ENCODE data around the gene GJB3.

Gene GJB3

DNA sequence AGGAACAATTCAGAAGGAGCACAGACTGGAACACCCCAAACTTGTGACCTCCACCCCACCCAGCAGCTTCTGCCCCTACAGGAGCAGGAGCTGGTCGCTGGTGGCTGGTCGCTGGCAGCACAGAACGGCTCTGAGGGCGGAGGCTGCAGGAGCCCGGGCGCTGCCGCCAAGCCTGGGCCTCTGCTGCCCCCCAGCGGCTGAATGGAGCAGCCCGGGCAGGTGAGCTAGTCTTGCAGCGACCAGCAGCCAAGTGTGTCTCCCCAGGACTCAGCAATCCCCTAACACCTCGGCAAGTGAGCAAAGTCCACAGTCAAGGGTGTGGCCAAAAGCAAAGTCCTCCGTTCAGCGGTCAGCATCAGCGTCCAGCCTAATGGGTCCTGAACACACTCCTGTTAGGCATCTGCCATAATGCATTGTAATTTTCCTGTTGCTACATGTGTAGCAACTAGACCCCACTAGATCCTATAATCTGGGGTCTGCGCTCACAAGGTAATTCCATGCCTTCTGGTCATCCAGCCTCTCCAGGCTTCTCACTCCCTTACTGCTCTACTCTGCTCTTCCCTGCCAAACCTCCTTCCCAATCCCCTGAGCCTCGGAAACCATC is 38.2 kb upstream of the GJB3 start:
- DNase-seq: peak; percentile 61 to 75
- no peak overlapping the region for H3K4me3 ChIP-seq
- TF ChIP-seq, protein P1, sequence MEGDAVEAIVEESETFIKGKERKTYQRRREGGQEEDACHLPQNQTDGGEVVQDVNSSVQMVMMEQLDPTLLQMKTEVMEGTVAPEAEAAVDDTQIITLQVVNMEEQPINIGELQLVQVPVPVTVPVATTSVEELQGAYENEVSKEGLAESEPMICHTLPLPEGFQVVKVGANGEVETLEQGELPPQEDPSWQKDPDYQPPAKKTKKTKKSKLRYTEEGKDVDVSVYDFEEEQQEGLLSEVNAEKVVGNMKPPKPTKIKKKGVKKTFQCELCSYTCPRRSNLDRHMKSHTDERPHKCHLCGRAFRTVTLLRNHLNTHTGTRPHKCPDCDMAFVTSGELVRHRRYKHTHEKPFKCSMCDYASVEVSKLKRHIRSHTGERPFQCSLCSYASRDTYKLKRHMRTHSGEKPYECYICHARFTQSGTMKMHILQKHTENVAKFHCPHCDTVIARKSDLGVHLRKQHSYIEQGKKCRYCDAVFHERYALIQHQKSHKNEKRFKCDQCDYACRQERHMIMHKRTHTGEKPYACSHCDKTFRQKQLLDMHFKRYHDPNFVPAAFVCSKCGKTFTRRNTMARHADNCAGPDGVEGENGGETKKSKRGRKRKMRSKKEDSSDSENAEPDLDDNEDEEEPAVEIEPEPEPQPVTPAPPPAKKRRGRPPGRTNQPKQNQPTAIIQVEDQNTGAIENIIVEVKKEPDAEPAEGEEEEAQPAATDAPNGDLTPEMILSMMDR (IDR thresholded peaks at IDR 0.05): peak; percentile 78 to 95
- H3K36me3 ChIP-seq: no peaks in the 10 kb centered on the region
- H3K9me3 ChIP-seq: no peaks in the 10 kb centered on the region
- peaks cover 0 to 6% (median 0%) of the 10 kb centered on the region in 4 donors for H3K4me1 ChIP-seq
- peaks cover 0 to 28% of the 10 kb centered on the region in 2 donors for H3K27me3 ChIP-seq
- intact Hi-C loops (cut with DNase I; ENCODE audit: low total_unique reads): loop anchor here (5.0 kb wide), 1 partner anchor 1110 kb away; no protein-coding TSS in a partner anchor
- no peak overlapping the region for H3K27ac ChIP-seq

DNA sequence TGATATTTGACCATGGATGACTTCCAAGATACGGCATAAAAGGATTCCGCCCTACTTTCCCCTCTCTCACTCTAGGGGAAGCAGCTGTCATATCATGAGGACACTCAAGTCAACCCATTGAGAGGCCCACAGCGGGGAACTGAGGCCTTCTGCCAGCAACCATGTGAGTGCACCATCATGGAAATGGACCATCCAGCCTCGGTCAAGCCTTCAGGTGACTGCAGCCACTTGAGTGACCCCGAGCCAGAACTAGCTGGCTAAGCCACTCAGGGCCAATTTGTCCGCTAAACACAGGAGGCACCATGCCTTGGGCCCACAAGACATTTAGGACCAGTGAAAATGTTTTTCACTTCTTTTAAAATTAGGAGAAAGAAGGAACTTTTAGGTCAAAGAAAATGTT is 37.2 kb upstream of the GJB3 start:
- intact Hi-C loops (cut with DNase I; ENCODE audit: low total_unique reads): loop anchor here (5.0 kb wide), 1 partner anchor 1111 kb away; no protein-coding TSS in a partner anchor
- TF ChIP-seq, protein P1 (IDR thresholded peaks at IDR 0.05): no peak
- Histone ChIP-seq H3K27ac (no peak overlapping the region), H3K36me3 (no peaks in the 10 kb centered on the region), H3K4me3 (no peak overlapping the region), H3K9me3 (no peaks in the 10 kb centered on the region), H3K27me3 (peaks cover 0 to 30% of the 10 kb centered on the region in 2 donors), H3K4me1 (peaks cover 0 to 6% (median 0%) of the 10 kb centered on the region in 4 donors)
- DNase-seq: peak in 1 of 2 donors; percentile 17

DNA sequence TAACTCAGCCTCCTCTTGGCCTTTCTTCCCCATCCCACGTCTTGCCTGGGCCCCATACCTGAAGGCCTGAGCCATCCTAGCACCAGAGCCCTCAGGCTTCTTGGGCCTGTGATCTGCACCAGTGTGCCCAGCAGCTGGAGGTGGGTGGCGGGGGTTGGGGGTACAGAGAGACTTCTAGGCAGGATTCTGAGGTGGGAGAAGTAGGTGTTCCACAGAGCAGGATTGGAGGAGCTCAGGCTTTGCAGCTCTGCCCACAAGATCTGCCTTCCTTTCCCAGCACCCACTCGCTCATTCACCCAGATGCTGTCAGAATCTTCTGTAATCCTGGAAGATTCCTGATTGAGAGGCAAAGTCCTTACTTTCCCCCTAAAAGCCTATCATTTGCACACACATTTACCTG is 36.2 kb upstream of the GJB3 start:
- Histone ChIP-seq H3K36me3 (no peaks in the 10 kb centered on the region), H3K27me3 (peaks cover 0 to 32% of the 10 kb centered on the region in 2 donors), H3K27ac (no peak overlapping the region), H3K4me1 (peaks cover 0 to 6% (median 0%) of the 10 kb centered on the region in 4 donors), H3K9me3 (no peaks in the 10 kb centered on the region), H3K4me3 (no peak overlapping the region)
- TF ChIP-seq, protein P1 (IDR thresholded peaks at IDR 0.05): no peak
- DNase-seq: peak in 1 of 2 donors; percentile 7
- intact Hi-C loops (cut with DNase I; ENCODE audit: low total_unique reads): loop anchor here (5.0 kb wide), 1 partner anchor 1113 kb away; no protein-coding TSS in a partner anchor

DNA sequence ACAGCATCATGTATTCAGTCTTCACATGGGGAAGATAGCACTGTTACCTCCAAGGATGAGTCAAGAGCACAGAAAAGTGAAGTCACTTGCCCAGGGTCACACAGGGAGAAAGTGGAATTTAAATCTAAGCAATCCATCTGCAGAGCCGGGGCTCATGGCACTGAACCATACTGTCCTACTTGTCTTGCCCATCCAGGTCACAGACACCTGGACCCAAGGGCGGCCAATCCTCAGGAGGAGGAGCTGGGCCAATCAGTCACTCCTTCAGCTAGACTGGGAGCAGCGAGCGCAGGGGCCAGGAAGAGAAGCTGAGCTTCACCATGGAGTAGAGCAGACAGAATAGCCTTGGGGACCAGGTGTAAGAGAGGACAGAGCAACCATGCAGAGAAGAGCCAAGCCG is 35.3 kb upstream of the GJB3 start:
- intact Hi-C loops (cut with DNase I; ENCODE audit: low total_unique reads): no loop called here
- peaks cover 0 to 6% (median 0%) of the 10 kb centered on the region in 4 donors for H3K4me1 ChIP-seq
- H3K9me3 ChIP-seq: no peaks in the 10 kb centered on the region
- TF ChIP-seq, protein P1 (IDR thresholded peaks at IDR 0.05): no peak
- no peak overlapping the region for H3K4me3 ChIP-seq
- peak in 1 of 2 donors; percentile 35 for DNase-seq
- no peak overlapping the region for H3K27ac ChIP-seq
- peaks cover 0 to 33% of the 10 kb centered on the region in 2 donors for H3K27me3 ChIP-seq
- no peaks in the 10 kb centered on the region for H3K36me3 ChIP-seq

DNA sequence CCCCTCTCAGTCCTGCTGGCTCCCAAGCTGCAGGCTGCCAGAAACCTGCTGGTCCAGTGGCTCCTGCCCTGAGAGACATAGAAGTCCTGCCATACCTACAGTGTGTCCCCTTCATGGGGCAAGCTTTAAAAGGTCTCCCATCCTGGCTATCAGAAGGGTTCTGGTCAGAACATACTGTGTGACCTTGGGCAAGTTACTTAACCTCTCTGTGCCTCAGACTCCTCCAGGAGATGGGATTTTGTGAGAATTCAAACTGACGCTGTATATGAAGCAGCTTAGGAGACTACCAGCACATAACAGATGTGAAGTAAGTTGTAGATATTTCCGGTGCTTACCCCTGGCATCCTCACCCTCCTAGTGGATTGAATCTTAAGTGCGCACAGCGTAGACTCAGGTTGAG is 34.9 kb upstream of the GJB3 start:
- intact Hi-C loops (cut with DNase I; ENCODE audit: low total_unique reads): no loop called here
- Histone ChIP-seq H3K4me1 (peaks cover 0 to 6% (median 0%) of the 10 kb centered on the region in 4 donors), H3K36me3 (no peaks in the 10 kb centered on the region), H3K9me3 (no peaks in the 10 kb centered on the region), H3K27ac (no peak overlapping the region), H3K4me3 (no peak overlapping the region), H3K27me3 (peaks cover 0 to 33% of the 10 kb centered on the region in 2 donors)
- TF ChIP-seq, protein P1 (IDR thresholded peaks at IDR 0.05): no peak
- no peak for DNase-seq
